ENCODE measurements around the gene CCDC12. TPM values are rescaled to one million over a fixed set of nuclear protein-coding genes. Genes with fewer than 3 reads are reported as not detected.

CCDC12 gene
- total and polyA plus RNA-seq, 7 donors = 33.1 to 80.9 (median 41.0) TPM

- H3K36me3 ChIP-seq = peaks cover 0 to 5% (median 0%) of the 10 kb centered on the region in 4 donors
- 93 to 94% methylated on average over 16 of the region's 16 CpGs for WGBS, 2 donors
- no peaks in the 10 kb centered on the region for H3K9me3 ChIP-seq
- DNase-seq = no peak
- intact Hi-C loops (cut with DNase I) = no loop called here
- no peak overlapping the region for H3K4me3 ChIP-seq
- no peaks in the 10 kb centered on the region for H3K27me3 ChIP-seq
- peaks cover 0 to 8% (median 4%) of the 10 kb centered on the region in 4 donors for H3K4me1 ChIP-seq
- no peak for TF ChIP-seq CTCF (IDR thresholded peaks at IDR 0.05)
- no peak for TF ChIP-seq EP300 (IDR thresholded peaks at IDR 0.05)
- no peak for TF ChIP-seq POLR2A (IDR thresholded peaks at IDR 0.05)
- no peak for TF ChIP-seq POLR2AphosphoS5 (IDR thresholded peaks at IDR 0.05)
- no peak overlapping the region for H3K27ac ChIP-seq
These were observed 15.0 kb upstream of the CCDC12 start for GRCh38 chr3:46991406-46992165.

- Histone ChIP-seq H3K4me3 (no peak overlapping the region), H3K9me3 (no peaks in the 10 kb centered on the region), H3K4me1 (peaks cover 0 to 8% (median 4%) of the 10 kb centered on the region in 4 donors), H3K27ac (no peak overlapping the region), H3K27me3 (no peaks in the 10 kb centered on the region), H3K36me3 (peaks cover 0 to 5% (median 0%) of the 10 kb centered on the region in 4 donors)
- DNase-seq = no peak
- TF ChIP-seq POLR2A (IDR thresholded peaks at IDR 0.05) (no peak), EP300 (IDR thresholded peaks at IDR 0.05) (no peak), POLR2AphosphoS5 (IDR thresholded peaks at IDR 0.05) (no peak), CTCF (IDR thresholded peaks at IDR 0.05) (no peak)
- WGBS, 2 donors = 82 to 85% methylated on average over 11 of the region's 11 CpGs
- intact Hi-C loops (cut with DNase I) = no loop called here
These were observed 14.2 kb upstream of the CCDC12 start for GRCh38 chr3:46990573-46991374.

GRCh38 chr3:46989146-46989810, 12.7 kb upstream of the CCDC12 start:
- H3K36me3 ChIP-seq = peaks cover 0 to 5% (median 0%) of the 10 kb centered on the region in 4 donors
- no peaks in the 10 kb centered on the region for H3K27me3 ChIP-seq
- TF ChIP-seq EP300 (IDR thresholded peaks at IDR 0.05) (no peak), POLR2A (IDR thresholded peaks at IDR 0.05) (no peak), POLR2AphosphoS5 (IDR thresholded peaks at IDR 0.05) (no peak)
- H3K27ac ChIP-seq = no peak overlapping the region
- no peaks in the 10 kb centered on the region for H3K9me3 ChIP-seq
- H3K4me1 ChIP-seq = peaks cover 0 to 8% (median 4%) of the 10 kb centered on the region in 4 donors
- no peak for DNase-seq
- 87% methylated on average over 17 of the region's 17 CpGs for WGBS, 2 donors
- intact Hi-C loops (cut with DNase I) = no loop called here
- H3K4me3 ChIP-seq = no peak overlapping the region

GRCh38 chr3:46988616-46989015, 12.1 kb upstream of the CCDC12 start:
- Histone ChIP-seq H3K27ac (no peak overlapping the region), H3K4me3 (no peak overlapping the region), H3K9me3 (no peaks in the 10 kb centered on the region), H3K36me3 (no peaks in the 10 kb centered on the region), H3K4me1 (peaks cover 0 to 8% (median 4%) of the 10 kb centered on the region in 4 donors), H3K27me3 (no peaks in the 10 kb centered on the region)
- TF ChIP-seq POLR2A (IDR thresholded peaks at IDR 0.05) (no peak), CTCF (IDR thresholded peaks at IDR 0.05) (no peak)
- WGBS, 2 donors = 89 to 93% methylated on average over 4 of the region's 4 CpGs
- intact Hi-C loops (cut with DNase I) = no loop called here
- DNase-seq = no peak

All from sigmoid colon (tissue), 7 donors.